GM12878 (cell line): ENCODE results near the gene CHL1. TPM values are rescaled to one million over a fixed set of nuclear protein-coding genes. Genes with fewer than 3 reads are reported as not detected.

Source experiments
- ATAC-seq: fragments of 200-7000 bp; cut with Tn5 transposase; 3 replicates; pipeline ENCODE4 v1.9.1; 2020; ENCODE audit warnings: mild to moderate bottlenecking, moderate library complexity
- BruUV-seq: library from RNA; stranded (reverse); fragments of 400-500 nt; replicated peaks from 2 replicates; lab custom pipeline; 2021; lab: Mats Ljungman, UMichigan
- CTCF ChIA-PET: fragments of 300-600 bp; sonication (Branson Sonifier 250); formaldehyde crosslinking; extraction: SDS; loops from one replicate; lab custom pipeline; 2021; ENCODE audit warnings: inconsistent platforms; lab: Yijun Ruan, JAX
- POLR2A ChIA-PET: fragments of 350-600 bp; formaldehyde crosslinking; extraction: SDS; loops from one replicate; lab custom pipeline; 2021; ENCODE audit warnings: inconsistent platforms; lab: Charles Lee
- RAD21 ChIA-PET: fragments of 300-600 bp; sonication (Branson Sonifier 250); formaldehyde crosslinking; loops from one replicate; lab custom pipeline; 2023; ENCODE audit warnings: antibody characterized with exemption; ENCODE audit not compliant: unreplicated experiment; lab: Charles Lee
- SMC1A ChIA-PET: fragments of 300-600 bp; sonication (Branson Sonifier 250); formaldehyde crosslinking; loops from one replicate; lab custom pipeline; 2023; ENCODE audit not compliant: unreplicated experiment, uncharacterized antibody; lab: Charles Lee
- DNase-seq: peaks from one replicate; pipeline ENCODE4 v3.0.0-alpha.2; 2011; ENCODE audit warnings: low read depth, low spot score
- FAIRE-seq: peaks from 3 replicates; lab custom pipeline; 2011; peaks lifted over from hg19 to GRCh38; lab: Jason Lieb, UNC
- H2AFZ ChIP-seq: 2 replicates; pipeline ENCODE4 v1.6.0; 2011; ENCODE audit warnings: low read depth, low read length, control low read depth; ENCODE audit not compliant: control insufficient read depth
- H3K27ac ChIP-seq: 2 replicates; pipeline ENCODE4 v1.5.1; 2011; ENCODE audit warnings: control low read depth; ENCODE audit not compliant: control insufficient read depth, insufficient read depth
- H3K27me3 ChIP-seq, 2 experiments: replicated peaks in 1 of 2; 2 replicates each; pipeline versions ENCODE4 v1.6.0 to v1.6.1; 2011; ENCODE audit warnings: low read length in 1 of 2; ENCODE audit not compliant: control insufficient read depth in 2 of 2, insufficient read depth in 2 of 2
- H3K36me3 ChIP-seq, 2 experiments: 2 replicates each; pipeline ENCODE4 v1.5.1; 2011; ENCODE audit warnings: low read length in 1 of 2; ENCODE audit not compliant: control insufficient read depth in 2 of 2, insufficient read depth in 2 of 2
- H3K4me1 ChIP-seq: 2 replicates; pipeline ENCODE4 v1.6.1; 2011; ENCODE audit warnings: mild to moderate bottlenecking, low read length, moderate library complexity, mixed read lengths; ENCODE audit not compliant: control insufficient read depth, insufficient read depth
- H3K4me2 ChIP-seq: 2 replicates; pipeline ENCODE4 v1.6.0; 2011; ENCODE audit warnings: control low read depth; ENCODE audit not compliant: control insufficient read depth, insufficient read depth
- H3K4me3 ChIP-seq: fragments of 200-600 bp; sonication (generic); 2 replicates; pipeline ENCODE4 v1.5.1; 2016
- H3K79me2 ChIP-seq: 2 replicates; pipeline ENCODE4 v1.6.0; 2011; ENCODE audit warnings: low read length; ENCODE audit not compliant: control insufficient read depth, insufficient read depth
- H3K9ac ChIP-seq: 2 replicates; pipeline ENCODE4 v1.8.0; 2011; ENCODE audit warnings: low read length, control low read depth, mixed read lengths; ENCODE audit not compliant: control insufficient read depth, insufficient read depth
- H3K9me3 ChIP-seq: replicated peaks from 3 replicates; pipeline ENCODE4 v1.5.1; 2011; ENCODE audit warnings: mild to moderate bottlenecking, low read length; ENCODE audit not compliant: control insufficient read depth, insufficient read depth
- H4K20me1 ChIP-seq: 2 replicates; pipeline ENCODE4 v1.6.0; 2011; ENCODE audit not compliant: control insufficient read depth, insufficient read depth
- ASH2L ChIP-seq: fragments of 300-600, 200-600 bp; sonication (generic); IDR thresholded peaks from 2 replicates; pipeline ENCODE4 v1.6.1; 2017; ENCODE audit warnings: low read depth, mild to moderate bottlenecking, borderline replicate concordance
- CHD1 ChIP-seq: IDR thresholded peaks from 2 replicates; pipeline ENCODE4 v1.6.1; 2012; ENCODE audit warnings: low read depth, low read length, improper control_type of control experiment
- HDGF ChIP-seq: fragments of 450-650 bp; IDR thresholded peaks from 2 replicates; pipeline ENCODE4 v1.6.1; 2016; ENCODE audit warnings: antibody characterized with exemption
- MEF2B ChIP-seq: fragments of 450-650 bp; IDR thresholded peaks from 2 replicates; pipeline ENCODE4 v1.6.1; 2018; ENCODE audit warnings: mild to moderate bottlenecking, moderate library complexity; ENCODE audit not compliant: partially characterized antibody, poor library complexity, severe bottlenecking
- MYB ChIP-seq: fragments of 150-350 bp; IDR thresholded peaks from 2 replicates; pipeline ENCODE4 v1.6.1; 2014; ENCODE audit warnings: mild to moderate bottlenecking, low read depth, low read length, borderline replicate concordance
- NFXL1 ChIP-seq: fragments of 450-650 bp; IDR thresholded peaks from 2 replicates; pipeline ENCODE4 v1.6.1; 2017; ENCODE audit warnings: antibody characterized with exemption, mild to moderate bottlenecking, borderline replicate concordance
- RAD21 ChIP-seq: IDR thresholded peaks from 2 replicates; pipeline ENCODE4 v1.6.1; 2011; ENCODE audit warnings: mild to moderate bottlenecking, low read depth, low read length, moderate library complexity; ENCODE audit not compliant: insufficient read depth
- SREBF1 ChIP-seq: IDR thresholded peaks from 2 replicates; pipeline ENCODE4 v1.6.1; 2012; ENCODE audit warnings: mild to moderate bottlenecking, low read length
- STAT1 ChIP-seq: fragments of 450-650 bp; conservative IDR thresholded peaks from 2 replicates; pipeline ENCODE4 v1.6.1; 2014; ENCODE audit warnings: antibody characterized with exemption, mild to moderate bottlenecking
- SUPT20H ChIP-seq: IDR thresholded peaks from 2 replicates; pipeline ENCODE4 v1.6.1; 2011; ENCODE audit warnings: low read depth, mild to moderate bottlenecking, low read length, moderate library complexity, borderline replicate concordance; ENCODE audit not compliant: control insufficient read depth
- YBX1 ChIP-seq: fragments of 450-650 bp; IDR thresholded peaks from 2 replicates; pipeline ENCODE4 v1.6.1; 2016; ENCODE audit warnings: antibody characterized with exemption
- WGBS: methylation state at CpG from one replicate; pipeline ENCODE4 v1.1.6; 2016; ENCODE audit warnings: low lambda C conversion rate; ENCODE audit not compliant: insufficient replicate concordance, insufficient coverage; ENCODE audit errors: missing lambda C conversion rate; 5-methylcytosine and 5-hydroxymethylcytosine counted together
- in situ Hi-C: fragments of 300-500 bp; cut with MboI; formaldehyde crosslinking; loops from 9 replicates; pipeline ENCODE4 v1.14.3; 2018; ENCODE audit warnings: mixed read lengths
- intact Hi-C: fragments of 100-400 bp; cut with micrococcal nuclease; formaldehyde crosslinking; loops from one replicate; pipeline ENCODE4 v1.14.2; 2022; ENCODE audit not compliant: unreplicated experiment
- polyA plus RNA-seq, 11 experiments: library from polyadenylated mRNA; depleted of rRNA in 4 of 11; unstranded in 6 of 11; stranded (reverse) in 5 of 11; fragments of >200 nt; fragmentation: Nextera tagmentation in 4 of 11; fragmentation: Illumina TruSeq in 1 of 11; extraction: Ambion mirVana in 4 of 11; extraction: Trizol in 1 of 11; gene quantifications; 1 replicate in 1 of 11; 2 replicates in 10 of 11; pipeline versions ENCODE4 v1.2.1 to v1.2.3, GENCODE V29; 2011 to 2016; ENCODE audit warnings: inconsistent platforms in 2 of 11, missing spikeins in 2 of 11, low read depth in 1 of 11
- total RNA-seq, 4 experiments: library from RNA; depleted of rRNA in 3 of 4; stranded (reverse); fragments of >200 nt in 3 of 4; fragmentation: Illumina TruSeq in 1 of 4; extraction: Trizol in 1 of 4; gene quantifications; 2 replicates each; pipeline versions ENCODE4 v1.2.1 to v1.2.3, GENCODE V29; 2013 to 2021

The CHL1 gene
- total and polyA plus RNA-seq, 10 of the 15 experiments (the other 5 are each of a cell fraction or from before 2014, with no cell fraction given): 0.71 to 30.4 (median 1.8) TPM

GRCh38 chr3:436053-436452, 239.5 kb downstream of the CHL1 start:
- H3K9ac ChIP-seq: no peak overlapping the region
- ChIA-PET POLR2A (no interaction called here), CTCF (interaction anchor here (1.1 to 1.2 kb wide), 3 partner anchors 11 to 416 kb away, joined by 3 read pairs; no protein-coding TSS in a partner anchor), SMC1A (interaction anchor here (1.1 to 1.3 kb wide), 2 partner anchors 8 to 12 kb away, joined by 3 to 4 read pairs; no protein-coding TSS in a partner anchor), RAD21 (no interaction called here)
- intact Hi-C loops (no loop called here), in situ Hi-C loops (no loop called here)
- no peak overlapping the region for H2AFZ ChIP-seq
- H3K27me3 ChIP-seq: no peaks in the 10 kb centered on the region
- no TSS peak for BruUV-seq
- H3K36me3 ChIP-seq: no peaks in the 10 kb centered on the region
- FAIRE-seq: no peak
- no peaks in the 10 kb centered on the region for H3K4me1 ChIP-seq
- no peak for DNase-seq
- no peak for TF ChIP-seq STAT1
- TF ChIP-seq ASH2L: no peak
- no peak for TF ChIP-seq YBX1
- TF ChIP-seq RAD21: no peak
- TF ChIP-seq MEF2B: no peak
- no peak for TF ChIP-seq NFXL1
- no peak for TF ChIP-seq HDGF
- no peak for TF ChIP-seq MYB
- no peak for TF ChIP-seq SREBF1
- TF ChIP-seq CHD1: no peak
- no peak for TF ChIP-seq SUPT20H
- ATAC-seq: no peak
- H3K79me2 ChIP-seq: no peaks in the 10 kb centered on the region
- no peaks in the 10 kb centered on the region for H3K9me3 ChIP-seq
- H3K27ac ChIP-seq: no peak overlapping the region
- WGBS: 20% methylated on average over 2 of the region's 2 CpGs
- H3K4me3 ChIP-seq: no peak overlapping the region
- no peaks in the 10 kb centered on the region for H4K20me1 ChIP-seq
- H3K4me2 ChIP-seq: no peak overlapping the region
